Heart right ventricle (tissue), 16 donors: ENCODE data around the gene HES7. TPM values are rescaled to one million over a fixed set of nuclear protein-coding genes. Genes with fewer than 3 reads are reported as not detected.

Experiments
- ATAC-seq, 8 donors: fragments of 200-7000 bp; cut with Tn5 transposase; one replicate each; pipeline ENCODE4 v1.9.1; 2020; ENCODE audit warnings: mild to moderate bottlenecking in 8 of 8, moderate library complexity in 8 of 8, moderate number of reproducible peaks in 1 of 8
- DNase-seq, 2 donors: peaks; one replicate each; pipeline ENCODE4 v3.0.0-alpha.2; 2020
- H3K27ac ChIP-seq, 10 donors: fragments of 200-600 bp; sonication (generic) in 2 of 10; one replicate each; pipeline versions ENCODE4 v1.5.0 to v1.8.0; 2020 to 2022; ENCODE audit warnings: mild to moderate bottlenecking in 3 of 10
- H3K27me3 ChIP-seq, 7 donors: fragments of 200-600 bp; one replicate each; pipeline ENCODE4 v1.8.0; 2021 to 2022; ENCODE audit warnings: mild to moderate bottlenecking in 2 of 7
- H3K36me3 ChIP-seq, 9 donors: fragments of 200-600 bp; sonication (generic) in 1 of 9; one replicate each; pipeline versions ENCODE4 v1.5.0 to v1.8.0; 2020 to 2022; ENCODE audit warnings: mild to moderate bottlenecking in 2 of 9
- H3K4me1 ChIP-seq, 9 donors: fragments of 200-600 bp; sonication (generic) in 1 of 9; one replicate each; pipeline versions ENCODE4 v1.5.0 to v1.8.0; 2020 to 2022; ENCODE audit warnings: mild to moderate bottlenecking in 4 of 9
- H3K4me3 ChIP-seq, 10 donors: fragments of 200-600 bp; sonication (generic) in 2 of 10; one replicate each; pipeline versions ENCODE4 v1.5.0 to v1.8.0; 2020 to 2022; ENCODE audit warnings: mild to moderate bottlenecking in 7 of 10, moderate library complexity in 2 of 10
- H3K9me3 ChIP-seq, 11 donors: fragments of 200-600 bp in 10 of 11; sonication (generic) in 2 of 11; one replicate each; pipeline versions ENCODE4 v1.5.0 to v1.8.0; 2013 to 2022; ENCODE audit warnings: mild to moderate bottlenecking in 2 of 11, control low read depth in 1 of 11, moderate library complexity in 1 of 11
- CTCF ChIP-seq, 9 donors: fragments of 200-600 bp; sonication (generic) in 2 of 9; IDR thresholded peaks; one replicate each; pipeline versions ENCODE4 v1.5.0 to v1.8.0; 2021 to 2022; ENCODE audit warnings: antibody characterized with exemption in 9 of 9, mild to moderate bottlenecking in 5 of 9, moderate library complexity in 1 of 9
- WGBS, 2 donors: extraction: QIAGEN DNeasy Blood & Tissue Kit; methylation state at CpG; one replicate each; pipeline ENCODE4 v1.1.7; 2013; ENCODE audit warnings: inconsistent platforms in 1 of 2; 5-methylcytosine and 5-hydroxymethylcytosine counted together
- intact Hi-C, 10 donors: fragments of 100-400 bp; cut with DNase I; formaldehyde crosslinking; loops; one replicate each; pipeline versions ENCODE4 v1.11.1 to v1.14.2; 2022
- polyA plus RNA-seq, 2 donors: library from polyadenylated mRNA; stranded (reverse); fragments of 200-250 nt; gene quantifications; one replicate each; pipeline ENCODE4 v1.2.3, GENCODE V29; 2013
- total RNA-seq, 10 donors: library from RNA; stranded (reverse); fragmentation: NEBNext Ultra II Directional in 3 of 10; extraction: Animal tissue kit (Norgen Biotek cat#: 25700) in 3 of 10; gene quantifications; one replicate each; pipeline versions ENCODE4 v1.2.1 to v1.2.4, GENCODE V29; 2021 to 2023
- donor health status: Arrhythmogenic right ventricular cardiomyopathy.
- donor health status: ischemic (EF 13 %, LVEDD 7.1; RV severe dilation, severe dysfunction).
- donor health status: healthy with polysubstance abuse.
- donor health status: DM: no; HTN: yes; CAD: no.
- donor health status: DM: no; HTN: no; CAD: no.
- donor health status: ischemic (EF 25% LVEDD 6.9; RV normal size, moderate dysfunction).
- donor health status: ischemic (EF 25% LVEDD 5.7; RV mildly dilated, moderate dysfunction).
- donor health status: healthy.
- donor health status: DM: yes; HTN: yes; CAD: no.
- donor health status: Ischemic cardiomyopathy.
- donor health status: ischemic (EF 35%, LVEDD 5.7; RV mildly dilated, moderate dysfunction).
- donor health status: nonischemic (EF 11% LVEDD 7.7; RV severe dilation, severe dysfunction).
- donor health status: DM: yes; HTN: yes; CAD: no.
- donor health status: PGD.
- donor health status: ischemic (EF 29% LVEDD 5.4; RV normal size, mild dysfunction).
- donor health status: nonischemic (EF 23%, LVEDD 6.1; RV moderate dilation, normal function).

The HES7 gene
- total and polyA plus RNA-seq, 12 donors: 0.17 to 1.5 (median 0.42) TPM; not detected in 5

- peak in 1 of 9 donors; percentile 23 for TF ChIP-seq CTCF (IDR thresholded peaks at IDR 0.05)
- Histone ChIP-seq H3K27ac (peak within 1 kb of the TSS; percentile 97 to 100 (median 100)), H3K4me1 (peaks cover 25 to 71% (median 57%) of the 10 kb centered on the region in 9 donors), H3K36me3 (peaks cover 0 to 34% (median 17%) of the 10 kb centered on the region in 9 donors), H3K9me3 (no peaks in the 10 kb centered on the region), H3K4me3 (peak within 1 kb of the TSS; percentile 80 to 100 (median 99)), H3K27me3 (no peaks in the 10 kb centered on the region)
- intact Hi-C loops: loop anchor here in 3 of 10 donors (5.0 kb wide), 2 partner anchors 35 to 40 kb away; partner anchors contain the start of gene HES7 (in 2 of the 3)
- WGBS, 2 donors: 1% methylated on average over 52 to 75 of the region's 75 CpGs
- peak; percentile 81 to 86 for DNase-seq
- peak; percentile 20 to 79 (median 58) for ATAC-seq
These were observed 38.5 kb upstream of the HES7 start, which contains the start of gene VAMP2 for GRCh38 chr17:8162233-8162996. Gene VAMP2, minus strand, starts transcription at chr17:8162948. Its CDS starts 69 bp downstream, at chr17:8162879.

- Histone ChIP-seq H3K27me3 (no peaks in the 10 kb centered on the region), H3K27ac (peak overlapping the region; percentile 97 to 100 (median 100)), H3K4me3 (peak overlapping the region; percentile 80 to 100 (median 99)), H3K9me3 (no peaks in the 10 kb centered on the region), H3K36me3 (peaks cover 0 to 34% (median 17%) of the 10 kb centered on the region in 9 donors), H3K4me1 (peaks cover 30 to 76% (median 64%) of the 10 kb centered on the region in 9 donors)
- TF ChIP-seq CTCF (IDR thresholded peaks at IDR 0.05): no peak
- ATAC-seq: peak in 1 of 8 donors; percentile 0
- 45 to 46% methylated on average over 19 of the region's 19 CpGs for WGBS, 2 donors
- intact Hi-C loops: loop anchor here in 4 of 10 donors (2.0 to 5.0 kb wide), 3 partner anchors 25 to 39 kb away; partner anchors contain the start of gene HES7 (in 2 of the 4)
- DNase-seq: no peak
These were observed 37.7 kb upstream of the HES7 start for GRCh38 chr17:8161289-8162232.

GRCh38 chr17:8160741-8161221 is 36.9 kb upstream of the HES7 start:
- H3K27me3 ChIP-seq: no peaks in the 10 kb centered on the region
- no peak for TF ChIP-seq CTCF (IDR thresholded peaks at IDR 0.05)
- ATAC-seq: no peak
- WGBS, 2 donors: 39 to 42% methylated on average over 5 of the region's 5 CpGs
- peaks cover 30 to 77% (median 64%) of the 10 kb centered on the region in 9 donors for H3K4me1 ChIP-seq
- H3K36me3 ChIP-seq: peaks cover 0 to 34% (median 17%) of the 10 kb centered on the region in 9 donors
- no peak for DNase-seq
- peak overlapping the region in 9 of 10 donors; percentile 97 to 100 (median 100) for H3K27ac ChIP-seq
- no peaks in the 10 kb centered on the region for H3K9me3 ChIP-seq
- intact Hi-C loops: loop anchor here in 4 of 10 donors (2.0 to 5.0 kb wide), 3 partner anchors 24 to 38 kb away; partner anchors contain the start of gene HES7 (in 2 of the 4)
- H3K4me3 ChIP-seq: peak overlapping the region in 3 of 10 donors; percentile 80 to 100 (median 99)
